Central memory CD8-positive, alpha-beta T cell (primary cell): ENCODE data around the gene FAM53B.

Source experiments
- ATAC-seq: fragments of 150-1000 bp; cut with Tn5 transposase; replicated peaks from 2 replicates; pipeline ENCODE4 v1.10.0; 2022; ENCODE audit warnings: mild to moderate bottlenecking, moderate FRiP score, moderate number of reproducible peaks; ENCODE audit not compliant: poor library complexity, severe bottlenecking; ENCODE audit errors: extremely low read depth
- DNase-seq, 2 donors: peaks; one replicate each; pipeline ENCODE4 v3.0.0; 2021; ENCODE audit warnings: low spot score in 2 of 2
- H3K27ac Mint-ChIP-seq: one replicate; pipeline ENCODE4 v1.8.0; 2022; ENCODE audit warnings: low read depth, mild to moderate bottlenecking, moderate library complexity, mixed read lengths
- H3K27me3 Mint-ChIP-seq: one replicate; pipeline ENCODE4 v1.8.0; 2022; ENCODE audit warnings: mixed read lengths
- H3K36me3 Mint-ChIP-seq: one replicate; pipeline ENCODE4 v1.8.0; 2022; ENCODE audit warnings: mild to moderate bottlenecking, moderate library complexity, mixed read lengths; ENCODE audit not compliant: insufficient read depth
- H3K4me1 Mint-ChIP-seq: one replicate; pipeline ENCODE4 v1.8.0; 2022; ENCODE audit warnings: mixed read lengths
- H3K4me3 Mint-ChIP-seq: one replicate; pipeline ENCODE4 v1.8.0; 2022; ENCODE audit warnings: mild to moderate bottlenecking, moderate library complexity, mixed read lengths
- H3K9me3 Mint-ChIP-seq: one replicate; pipeline ENCODE4 v1.8.0; 2022; ENCODE audit warnings: mixed read lengths

The FAM53B gene

GRCh38 chr10:124601431-124602120, 142.6 kb downstream of the FAM53B start:
- peaks cover 16% of the 10 kb centered on the region for H3K36me3 Mint-ChIP-seq
- H3K27ac Mint-ChIP-seq: no peak overlapping the region
- H3K27me3 Mint-ChIP-seq: no peaks in the 10 kb centered on the region
- H3K9me3 Mint-ChIP-seq: no peaks in the 10 kb centered on the region
- H3K4me1 Mint-ChIP-seq: peaks cover 16% of the 10 kb centered on the region
- no peak for DNase-seq
- ATAC-seq: peak; percentile 44
- no peak overlapping the region for H3K4me3 Mint-ChIP-seq

- Mint-ChIP-seq H3K9me3 (no peaks in the 10 kb centered on the region), H3K4me3 (no peak overlapping the region), H3K4me1 (peaks cover 16% of the 10 kb centered on the region), H3K36me3 (peaks cover 13% of the 10 kb centered on the region), H3K27ac (peak overlapping the region; percentile 23), H3K27me3 (no peaks in the 10 kb centered on the region)
- ATAC-seq (no peak), DNase-seq (no peak)
These were observed 143.2 kb downstream of the FAM53B start for GRCh38 chr10:124601016-124601415.

- no peaks in the 10 kb centered on the region for H3K27me3 Mint-ChIP-seq
- H3K9me3 Mint-ChIP-seq: no peaks in the 10 kb centered on the region
- peak overlapping the region; percentile 63 for H3K27ac Mint-ChIP-seq
- no peak overlapping the region for H3K4me3 Mint-ChIP-seq
- peaks cover 14% of the 10 kb centered on the region for H3K36me3 Mint-ChIP-seq
- DNase-seq (no peak), ATAC-seq (no peak)
- peaks cover 19% of the 10 kb centered on the region for H3K4me1 Mint-ChIP-seq
These were observed 143.9 kb downstream of the FAM53B start for GRCh38 chr10:124600051-124600880.

GRCh38 chr10:124599588-124600050, 144.6 kb downstream of the FAM53B start:
- Mint-ChIP-seq H3K9me3 (no peaks in the 10 kb centered on the region), H3K36me3 (peaks cover 16% of the 10 kb centered on the region), H3K4me3 (no peak overlapping the region), H3K4me1 (peaks cover 17% of the 10 kb centered on the region), H3K27me3 (no peaks in the 10 kb centered on the region), H3K27ac (peak overlapping the region; percentile 63)
- ATAC-seq (no peak), DNase-seq (no peak)

GRCh38 chr10:124598773-124599587, 145.2 kb downstream of the FAM53B start:
- ATAC-seq (no peak), DNase-seq (no peak)
- Mint-ChIP-seq H3K27me3 (no peaks in the 10 kb centered on the region), H3K36me3 (peaks cover 19% of the 10 kb centered on the region), H3K4me1 (peaks cover 17% of the 10 kb centered on the region), H3K4me3 (no peak overlapping the region), H3K9me3 (no peaks in the 10 kb centered on the region), H3K27ac (peak overlapping the region; percentile 13)

- Mint-ChIP-seq H3K36me3 (peaks cover 19% of the 10 kb centered on the region), H3K4me1 (peaks cover 17% of the 10 kb centered on the region), H3K27me3 (no peaks in the 10 kb centered on the region), H3K27ac (peak overlapping the region; percentile 13), H3K4me3 (no peak overlapping the region), H3K9me3 (no peaks in the 10 kb centered on the region)
- DNase-seq: no peak
- no peak for ATAC-seq
These were observed 146.0 kb downstream of the FAM53B start for GRCh38 chr10:124598196-124598595.

- Mint-ChIP-seq H3K27ac (no peak overlapping the region), H3K4me1 (peaks cover 17% of the 10 kb centered on the region)
These were observed 146.4 kb downstream of the FAM53B start for GRCh38 chr10:124597846-124598165.

GRCh38 chr10:124596962-124597845, 147.0 kb downstream of the FAM53B start:
- Mint-ChIP-seq H3K27me3 (no peaks in the 10 kb centered on the region), H3K4me3 (no peak overlapping the region), H3K36me3 (peaks cover 19% of the 10 kb centered on the region), H3K4me1 (peaks cover 17% of the 10 kb centered on the region), H3K27ac (peak overlapping the region; percentile 55), H3K9me3 (no peaks in the 10 kb centered on the region)
- no peak for DNase-seq
- no peak for ATAC-seq

More at GRCh38 chr10:124597846-124598165, 146.4 kb downstream of the FAM53B start:
- no peak for ATAC-seq
- no peak for DNase-seq
- H3K4me3 Mint-ChIP-seq: no peak overlapping the region
- no peaks in the 10 kb centered on the region for H3K27me3 Mint-ChIP-seq
- H3K36me3 Mint-ChIP-seq: peaks cover 19% of the 10 kb centered on the region
- no peaks in the 10 kb centered on the region for H3K9me3 Mint-ChIP-seq

- ATAC-seq: no peak
- peak overlapping the region; percentile 55 for H3K27ac Mint-ChIP-seq
These were observed 147.9 kb downstream of the FAM53B start for GRCh38 chr10:124596116-124596785.

GRCh38 chr10:124595143-124595883, 148.9 kb downstream of the FAM53B start:
- DNase-seq (no peak), ATAC-seq (no peak)
- H3K36me3 Mint-ChIP-seq: peaks cover 16% of the 10 kb centered on the region
- peaks cover 12% of the 10 kb centered on the region for H3K4me1 Mint-ChIP-seq
- no peaks in the 10 kb centered on the region for H3K9me3 Mint-ChIP-seq
- no peaks in the 10 kb centered on the region for H3K27me3 Mint-ChIP-seq
- H3K4me3 Mint-ChIP-seq: no peak overlapping the region
- H3K27ac Mint-ChIP-seq: no peak overlapping the region

More at GRCh38 chr10:124596116-124596785, 147.9 kb downstream of the FAM53B start:
- no peaks in the 10 kb centered on the region for H3K27me3 Mint-ChIP-seq
- peaks cover 17% of the 10 kb centered on the region for H3K4me1 Mint-ChIP-seq
- H3K9me3 Mint-ChIP-seq: no peaks in the 10 kb centered on the region
- no peak overlapping the region for H3K4me3 Mint-ChIP-seq
- peaks cover 19% of the 10 kb centered on the region for H3K36me3 Mint-ChIP-seq
- DNase-seq: no peak

GRCh38 chr10:124594240-124594639, 149.9 kb downstream of the FAM53B start:
- H3K27me3 Mint-ChIP-seq: no peaks in the 10 kb centered on the region
- no peaks in the 10 kb centered on the region for H3K9me3 Mint-ChIP-seq
- peaks cover 7% of the 10 kb centered on the region for H3K4me1 Mint-ChIP-seq
- H3K36me3 Mint-ChIP-seq: peaks cover 15% of the 10 kb centered on the region
- ATAC-seq: no peak
- DNase-seq: no peak
- H3K4me3 Mint-ChIP-seq: no peak overlapping the region
- H3K27ac Mint-ChIP-seq: no peak overlapping the region
